A549 (cell line): ENCODE results near the gene ANTXR1. TPM values are rescaled to one million over a fixed set of nuclear protein-coding genes. Genes with fewer than 3 reads are reported as not detected.

Experiments used
- ATAC-seq, 2 experiments: fragments of 200-7000 bp in 1 of 2; fragments of >200 bp in 1 of 2; cut with Nextera tagmentation in 1 of 2; cut with Tn5 transposase in 1 of 2; 3 replicates each; pipeline versions ENCODE4 v1.8.0 to v1.9.1; 2018 to 2020; ENCODE audit warnings: mild to moderate bottlenecking in 1 of 2, moderate library complexity in 1 of 2
- CTCF ChIA-PET: fragments of 300-600 bp; sonication (Branson Sonifier 250); formaldehyde crosslinking; extraction: SDS; loops from one replicate; lab custom pipeline; 2021; ENCODE audit warnings: antibody characterized with exemption, inconsistent platforms; lab: Yijun Ruan, JAX
- POLR2A ChIA-PET: fragments of 350-600 bp; formaldehyde crosslinking; extraction: SDS; loops from one replicate; lab custom pipeline; 2021; ENCODE audit warnings: antibody characterized with exemption, inconsistent platforms; lab: Yijun Ruan, JAX
- DNase-seq, 2 experiments: peaks; one replicate each; pipeline versions ENCODE4 v3.0.0 to v3.0.0-alpha.2; 2011 to 2016; ENCODE audit warnings: low read depth in 1 of 2, low spot score in 1 of 2
- FAIRE-seq: peaks from 2 replicates; lab custom pipeline; 2011; peaks lifted over from hg19 to GRCh38; lab: Jason Lieb, UNC
- H3K27ac ChIP-seq, 2 experiments: fragments of >200 bp; sonication (Bioruptor Twin); formaldehyde crosslinking; 3 replicates each; pipeline ENCODE4 v1.5.1; 2016 to 2017
- H3K4me1 ChIP-seq: fragments of >200 bp; sonication (Bioruptor Twin); formaldehyde crosslinking; 3 replicates; pipeline ENCODE4 v1.6.1; 2016
- H3K4me2 ChIP-seq: fragments of >200 bp; sonication (Bioruptor Twin); formaldehyde crosslinking; 3 replicates; pipeline ENCODE4 v1.6.1; 2016
- H3K4me3 ChIP-seq: fragments of >200 bp; sonication (Bioruptor Twin); formaldehyde crosslinking; 3 replicates; pipeline ENCODE4 v1.5.1; 2016
- H3K9me3 ChIP-seq: fragments of >200 bp; sonication (Bioruptor Twin); formaldehyde crosslinking; 3 replicates; pipeline ENCODE4 v1.6.1; 2016
- BCL3 ChIP-seq: fragments of >200 bp; sonication (Bioruptor Twin); formaldehyde crosslinking; IDR thresholded peaks from 3 replicates; pipeline ENCODE4 v1.6.1; 2016
- CEBPB ChIP-seq, 2 experiments: fragments of >200 bp in 1 of 2; sonication (Bioruptor Twin) in 1 of 2; formaldehyde crosslinking in 1 of 2; IDR thresholded peaks; 2 replicates each; pipeline ENCODE4 v1.6.1; 2012 to 2016
- CHD4 ChIP-seq: fragments of 200-600 bp; sonication (generic); IDR thresholded peaks from 2 replicates; pipeline ENCODE4 v1.6.1; 2016; ENCODE audit warnings: antibody characterized with exemption, mild to moderate bottlenecking, borderline replicate concordance
- ELK1 ChIP-seq: fragments of 150-350 bp; IDR thresholded peaks from 2 replicates; pipeline ENCODE4 v1.6.1; 2014; ENCODE audit warnings: low read depth, mild to moderate bottlenecking, low read length
- FOSB ChIP-seq: fragments of 250-450 bp; sonication (Bioruptor Pico); IDR thresholded peaks from 2 replicates; pipeline ENCODE4 v1.5.0; 2020; ENCODE audit warnings: mild to moderate bottlenecking, moderate library complexity
- FOXS1 ChIP-seq: fragments of 250-450 bp; sonication (Bioruptor Pico); IDR thresholded peaks from 2 replicates; pipeline ENCODE4 v1.5.0; 2020; ENCODE audit warnings: mild to moderate bottlenecking, moderate library complexity
- HDAC2 ChIP-seq: fragments of 200-600 bp; sonication (generic); IDR thresholded peaks from 2 replicates; pipeline ENCODE4 v1.6.1; 2016
- HES2 ChIP-seq: fragments of >200 bp; sonication (Bioruptor Twin); formaldehyde crosslinking; IDR thresholded peaks from 2 replicates; pipeline ENCODE4 v1.6.1; 2016
- HOXA7 ChIP-seq: fragments of 250-450 bp; sonication (Bioruptor Pico); IDR thresholded peaks from 2 replicates; pipeline ENCODE4 v1.5.0; 2020; ENCODE audit warnings: mild to moderate bottlenecking, moderate library complexity
- JUN ChIP-seq, 2 experiments: fragments of >200 bp; sonication (Bioruptor Twin); formaldehyde crosslinking; IDR thresholded peaks; 2 replicates in 1 of 2; 3 replicates in 1 of 2; pipeline ENCODE4 v1.6.1; 2016 to 2017
- KDM1A ChIP-seq: fragments of 200-600 bp; sonication (generic); IDR thresholded peaks from 2 replicates; pipeline ENCODE4 v1.6.1; 2016; ENCODE audit warnings: low read depth, mild to moderate bottlenecking
- MAFK ChIP-seq: fragments of 450-650 bp; IDR thresholded peaks from 2 replicates; pipeline ENCODE4 v1.6.1; 2014; ENCODE audit not compliant: partially characterized antibody
- POLR2A ChIP-seq: IDR thresholded peaks from 2 replicates; pipeline ENCODE4 v1.6.1; 2012; ENCODE audit warnings: mild to moderate bottlenecking, low read length
- POLR2AphosphoS2 ChIP-seq: conservative IDR thresholded peaks from 2 replicates; pipeline ENCODE4 v1.6.1; 2012; ENCODE audit warnings: low read length, improper control_type of control experiment, inconsistent platforms
- REST ChIP-seq: fragments of 200-600 bp; sonication (generic); IDR thresholded peaks from 2 replicates; pipeline ENCODE4 v1.6.1; 2016; ENCODE audit warnings: antibody characterized with exemption, mild to moderate bottlenecking, moderate library complexity
- RNF2 ChIP-seq: fragments of 200-600 bp; sonication (generic); IDR thresholded peaks from 2 replicates; pipeline ENCODE4 v1.6.1; 2016; ENCODE audit warnings: low read depth, mild to moderate bottlenecking, antibody characterized with exemption, moderate library complexity, borderline replicate concordance
- SMC3 ChIP-seq: fragments of >200 bp; sonication (Bioruptor Twin); formaldehyde crosslinking; IDR thresholded peaks from 3 replicates; pipeline ENCODE4 v1.6.1; 2018; ENCODE audit warnings: inconsistent platforms
- TP53 ChIP-seq: fragments of 250-450 bp; sonication (Bioruptor Pico); IDR thresholded peaks from 2 replicates; pipeline ENCODE4 v1.5.0; 2021; ENCODE audit warnings: mild to moderate bottlenecking, moderate library complexity
- ZC3H11A ChIP-seq: fragments of 450-650 bp; IDR thresholded peaks from 2 replicates; pipeline ENCODE4 v1.6.1; 2014; ENCODE audit warnings: antibody characterized with exemption, mild to moderate bottlenecking
- WGBS: methylation state at CpG from one replicate; pipeline ENCODE4 v1.1.6; 2017; ENCODE audit errors: missing lambda C conversion rate; 5-methylcytosine and 5-hydroxymethylcytosine counted together
- polyA minus RNA-seq: library from RNA; depleted of rRNA, polyadenylated mRNA; stranded (reverse); fragments of >200 nt; gene quantifications from 2 replicates; pipeline ENCODE4 v1.2.3, GENCODE V29; 2011; rRNA and poly(A)+ RNA removed
- polyA plus RNA-seq, 4 experiments: library from polyadenylated mRNA; depleted of rRNA in 3 of 4; stranded (reverse); fragments of >200 nt; fragmentation: RNase III in 1 of 4; extraction: RNeasy Plus Mini Kit Qiagen cat#74134 plus additional on column Dnase treatment in 1 of 4; gene quantifications; 2 replicates in 3 of 4; 3 replicates in 1 of 4; pipeline ENCODE4 v1.2.3, GENCODE V29; 2011 to 2017

ANTXR1 gene
- polyA plus RNA-seq (2011; rRNA removed): 150 and 161 TPM in 2 replicates
- polyA plus RNA-seq (2012; cell fraction: cytosol; rRNA removed): 122 and 157 TPM in 2 replicates
- polyA plus RNA-seq (2012; cell fraction: nucleus; rRNA removed): 116 and 163 TPM in 2 replicates
- 192 to 194 TPM (median 192 TPM) in 3 replicates for polyA plus RNA-seq (2017; fragmentation: RNase III; extraction: RNeasy Plus Mini Kit Qiagen cat#74134 plus additional on column Dnase treatment)
- 99.9 and 120 TPM in 2 replicates for polyA minus RNA-seq

GRCh38 chr2:69013142-69013839 lies at the start of gene ANTXR1:
TSS of gene ANTXR1 (plus strand) at chr2:69013179. CDS start at chr2:69013500, 321 bp downstream.
- ChIA-PET CTCF (interaction anchor here (0.6 to 3.7 kb wide), 56 partner anchors 9 to 1607 kb away, joined by 3 to 44 read pairs (median 4); partner anchors contain the start of gene GKN1), POLR2A (interaction anchor here (0.6 to 1.0 kb wide), 3 partner anchors 42 to 286 kb away, joined by 3 to 13 read pairs (median 3); no protein-coding TSS in a partner anchor)
- Histone ChIP-seq H3K27ac (peak within 1 kb of the TSS; percentile 90 to 95), H3K4me1 (peaks cover 43% of the 10 kb centered on the region), H3K4me2 (peak within 1 kb of the TSS; percentile 81), H3K4me3 (peak within 1 kb of the TSS; percentile 85), H3K9me3 (no peaks in the 10 kb centered on the region)
- peak in 1 of 2 experiments; percentile 79; a peak in 4 of 5 replicates for TF ChIP-seq JUN (IDR thresholded peaks at IDR 0.05)
- 0 out of 2 replicates have a peak, but pooled peaks have one; percentile 23 for TF ChIP-seq TP53 (CRISPR knock-in tag)
- no peak for TF ChIP-seq HES2
- TF ChIP-seq POLR2A: peak; percentile 53
- no peak for TF ChIP-seq CHD4
- peak in 1 of 2 experiments; percentile 40; a peak in 1 of 4 replicates for TF ChIP-seq CEBPB (IDR thresholded peaks at IDR 0.05)
- peak; percentile 70; the same call in 1 of the 3 replicates for TF ChIP-seq BCL3
- TF ChIP-seq SMC3: peak; percentile 55; the same call in 2 of the 3 replicates
- no peak for TF ChIP-seq RNF2
- FAIRE-seq (no peak), ATAC-seq (peak; percentile 74 to 79), DNase-seq (peak; percentile 78 to 82)
- WGBS: under 1% methylated on average over 51 of the region's 63 CpGs

- Histone ChIP-seq H3K4me1 (peaks cover 2% of the 10 kb centered on the region; the same call in 2 of the 3 replicates), H3K4me3 (no peak overlapping the region), H3K4me2 (no peak overlapping the region), H3K9me3 (peaks cover 6% of the 10 kb centered on the region; the same call in 2 of the 3 replicates), H3K27ac (no peak overlapping the region)
- FAIRE-seq (no peak), ATAC-seq (no peak), DNase-seq (no peak)
- TF ChIP-seq BCL3 (no peak), MAFK (peak; percentile 58)
- ChIA-PET CTCF (no interaction called here), POLR2A (no interaction called here)
Observed at GRCh38 chr2:68964282-68964681, 48.7 kb upstream of the ANTXR1 start.

GRCh38 chr2:68968221-68968620 lies 44.8 kb upstream of the ANTXR1 start:
- Histone ChIP-seq H3K27ac (peak overlapping the region; percentile 83 to 90), H3K4me1 (peaks cover 41% of the 10 kb centered on the region), H3K4me2 (no peak overlapping the region), H3K9me3 (peaks cover 6% of the 10 kb centered on the region; the same call in 2 of the 3 replicates), H3K4me3 (no peak overlapping the region)
- CTCF ChIA-PET: interaction anchor here (0.7 to 4.0 kb wide), 4 partner anchors 25 to 504 kb away, joined by 3 to 16 read pairs (median 4); partner anchors contain the start of gene ANTXR1
- POLR2A ChIA-PET: no interaction called here
- no peak for DNase-seq
- TF ChIP-seq KDM1A (no peak), ELK1 (no peak), BCL3 (no peak), POLR2AphosphoS2 (no peak), FOXS1 (CRISPR knock-in tag) (no peak), HOXA7 (CRISPR knock-in tag) (no peak), FOSB (CRISPR knock-in tag) (no peak), REST (no peak), ZC3H11A (no peak), HDAC2 (no peak)
- no peak for ATAC-seq
- 86% methylated on average over 1 of the region's 1 CpG for WGBS
- no peak for FAIRE-seq
